Activated CD4-positive, CD25-positive, alpha-beta regulatory T cell treated with anti-CD3 and anti-CD28 coated beads, Interleukin-2, amount 50 U/mL, for 24 hours (primary cell): Measurements from ENCODE around the gene ITGB5.
A peak's percentile ranks its signal among the peaks of the same experiment; 100 is the strongest.
"Not testable (repeated sequence)": the region's sequence is repeated elsewhere in the genome, so short reads cannot be mapped to it uniquely, and the experiment has no call there.

Experiments
- ATAC-seq, 2 donors: fragments of 150-1000 bp; cut with Tn5 transposase; one replicate each; pipeline ENCODE4 v1.10.0; 2021; ENCODE audit warnings: mild to moderate bottlenecking in 1 of 2, moderate library complexity in 1 of 2

Gene ITGB5

DNA sequence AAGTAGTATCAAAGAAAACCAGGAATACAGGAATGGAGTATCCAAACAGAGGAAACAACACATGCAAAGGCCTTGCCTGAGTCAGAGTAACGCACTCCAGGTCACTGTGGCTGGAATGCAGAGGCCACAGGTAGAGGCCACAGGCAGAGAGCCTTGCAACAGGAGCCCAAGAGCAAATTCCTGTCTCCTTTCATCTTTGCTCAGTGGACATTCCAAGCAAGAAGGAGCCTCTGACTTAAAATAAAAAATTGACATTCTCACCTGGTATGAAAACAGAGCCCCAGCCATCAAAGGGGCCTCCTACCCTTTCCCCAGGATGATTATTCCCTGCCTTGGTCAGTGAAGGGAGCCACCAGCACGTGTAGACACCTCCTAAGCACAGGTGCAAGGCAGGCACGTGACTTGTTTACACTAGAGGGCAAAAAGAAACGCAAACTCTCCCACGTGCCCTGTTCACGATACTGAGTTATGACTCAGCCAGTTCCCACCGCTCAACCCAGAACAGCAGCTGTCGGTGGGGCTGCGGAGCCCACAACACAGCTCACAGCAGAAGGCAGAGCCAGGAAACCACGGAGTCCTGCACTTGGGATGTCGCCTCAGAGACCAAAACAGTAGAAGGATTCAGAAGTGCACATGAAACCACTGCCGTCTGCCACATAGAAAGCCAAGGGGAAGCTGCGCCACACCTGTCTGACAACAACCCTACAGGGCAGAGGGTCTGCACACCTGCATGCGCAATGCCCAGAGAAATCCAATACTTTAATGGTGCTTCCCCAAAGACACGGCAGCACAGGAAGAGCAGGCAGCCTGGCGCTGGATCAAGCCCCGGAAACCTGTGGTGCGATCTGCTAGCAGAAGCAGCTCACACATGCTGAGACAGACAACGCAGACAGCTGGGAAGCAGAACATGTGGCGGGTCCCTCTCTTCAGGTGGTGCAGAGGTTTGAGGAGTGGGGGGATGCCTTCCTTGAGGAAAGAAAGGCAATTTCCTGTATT, 52.1 kb downstream of the ITGB5 start:
- peak; percentile 87 to 90 for ATAC-seq

GRCh38 chr3:124833710-124834332, 53.3 kb downstream of the ITGB5 start:
- ATAC-seq: no peak

GRCh38 chr3:124832782-124833709, 54.1 kb downstream of the ITGB5 start:
- ATAC-seq: no peak

- no peak for ATAC-seq
Measured at GRCh38 chr3:124831628-124832199, 55.5 kb downstream of the ITGB5 start.

- no peak for ATAC-seq
Measured at GRCh38 chr3:124829819-124830554, 57.2 kb downstream of the ITGB5 start.

GRCh38 chr3:124829178-124829818, 57.9 kb downstream of the ITGB5 start:
- no peak for ATAC-seq

GRCh38 chr3:124827476-124828206, 59.5 kb downstream of the ITGB5 start:
- not testable (repeated sequence) for ATAC-seq

- ATAC-seq: no peak
Measured at GRCh38 chr3:124826703-124827102, 60.5 kb downstream of the ITGB5 start.

- no peak for ATAC-seq
Measured at GRCh38 chr3:124824286-124824915, 62.8 kb downstream of the ITGB5 start.

GRCh38 chr3:124823648-124824047, 63.5 kb downstream of the ITGB5 start:
- no peak for ATAC-seq

- no peak for ATAC-seq
Measured at GRCh38 chr3:124823206-124823605, 64.0 kb downstream of the ITGB5 start.

DNA sequence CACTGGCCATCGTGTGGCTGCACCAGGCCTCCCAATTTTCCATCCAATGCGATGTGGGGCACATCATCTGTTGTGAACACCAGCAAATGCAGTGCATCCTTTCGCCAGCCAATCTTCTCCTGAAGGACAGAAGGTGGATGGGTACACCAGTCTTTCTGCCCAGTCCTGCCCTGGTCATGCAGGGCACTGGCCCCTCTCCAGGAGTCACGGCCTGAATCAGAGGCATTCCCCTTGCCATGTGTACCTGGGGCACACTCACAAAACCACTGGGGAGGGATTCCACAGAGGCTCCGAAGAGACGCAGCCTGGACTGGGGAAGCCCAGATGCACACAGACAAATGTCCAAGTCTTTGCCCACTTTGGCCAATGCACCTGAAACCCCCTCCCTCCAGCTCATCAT, 65.8 kb downstream of the ITGB5 start:
- no peak for ATAC-seq

DNA sequence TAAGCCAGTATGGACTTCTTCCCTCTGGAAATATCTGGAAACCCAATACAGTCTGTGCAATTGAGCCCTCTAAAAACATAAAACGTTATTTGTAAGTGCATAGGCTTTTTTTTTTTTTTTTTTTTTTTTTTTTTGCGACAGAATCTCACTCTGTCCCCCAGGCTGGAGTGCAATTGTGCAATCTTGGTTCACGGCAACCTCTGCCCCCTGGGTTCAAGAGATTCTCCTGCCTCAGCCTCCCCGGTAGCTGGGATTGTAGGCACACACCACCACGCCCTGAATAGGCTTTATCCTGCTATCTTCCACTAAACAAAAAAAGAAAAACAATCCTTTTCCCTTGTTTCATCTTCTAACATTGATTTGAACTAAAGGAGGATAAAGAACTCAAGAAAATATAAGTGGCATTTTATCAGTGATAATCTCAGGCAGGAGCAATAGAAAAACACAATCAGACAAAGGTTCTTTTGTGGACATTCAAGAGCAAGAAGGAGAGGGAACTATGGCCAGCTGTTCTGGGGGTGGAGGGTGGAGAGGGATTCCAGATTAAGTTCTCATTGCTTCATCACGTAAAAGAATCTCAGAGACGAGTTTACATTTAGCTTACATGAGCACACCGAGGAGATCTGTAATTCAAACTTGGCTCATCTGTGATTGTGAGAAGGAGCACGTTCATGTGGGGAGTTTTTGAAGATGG, 68.6 kb downstream of the ITGB5 start:
- ATAC-seq: no peak

GRCh38 chr3:124817079-124817478, 70.1 kb downstream of the ITGB5 start:
- ATAC-seq: no peak

GRCh38 chr3:124816206-124816605, 71.0 kb downstream of the ITGB5 start:
- no peak for ATAC-seq

DNA sequence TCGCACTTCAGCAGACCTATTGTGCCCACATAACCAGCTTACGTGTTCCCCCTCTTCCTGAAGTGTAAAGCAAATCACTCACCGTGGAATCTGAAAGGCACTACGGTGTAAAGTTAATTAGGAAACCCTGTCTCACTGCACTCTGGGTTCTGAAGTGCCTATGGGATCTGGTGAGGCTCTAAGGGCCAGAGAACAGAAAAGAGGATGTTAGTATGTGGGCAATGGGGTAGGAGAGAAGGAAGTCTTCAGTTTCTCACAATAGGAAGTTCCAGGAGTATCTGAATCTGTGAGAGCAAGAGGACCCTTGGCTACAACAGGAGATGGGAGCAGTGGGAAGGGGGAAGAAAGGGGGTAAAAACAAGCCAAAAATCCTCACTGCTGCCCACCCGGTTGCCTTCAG, 71.4 kb downstream of the ITGB5 start:
- ATAC-seq: no peak

DNA sequence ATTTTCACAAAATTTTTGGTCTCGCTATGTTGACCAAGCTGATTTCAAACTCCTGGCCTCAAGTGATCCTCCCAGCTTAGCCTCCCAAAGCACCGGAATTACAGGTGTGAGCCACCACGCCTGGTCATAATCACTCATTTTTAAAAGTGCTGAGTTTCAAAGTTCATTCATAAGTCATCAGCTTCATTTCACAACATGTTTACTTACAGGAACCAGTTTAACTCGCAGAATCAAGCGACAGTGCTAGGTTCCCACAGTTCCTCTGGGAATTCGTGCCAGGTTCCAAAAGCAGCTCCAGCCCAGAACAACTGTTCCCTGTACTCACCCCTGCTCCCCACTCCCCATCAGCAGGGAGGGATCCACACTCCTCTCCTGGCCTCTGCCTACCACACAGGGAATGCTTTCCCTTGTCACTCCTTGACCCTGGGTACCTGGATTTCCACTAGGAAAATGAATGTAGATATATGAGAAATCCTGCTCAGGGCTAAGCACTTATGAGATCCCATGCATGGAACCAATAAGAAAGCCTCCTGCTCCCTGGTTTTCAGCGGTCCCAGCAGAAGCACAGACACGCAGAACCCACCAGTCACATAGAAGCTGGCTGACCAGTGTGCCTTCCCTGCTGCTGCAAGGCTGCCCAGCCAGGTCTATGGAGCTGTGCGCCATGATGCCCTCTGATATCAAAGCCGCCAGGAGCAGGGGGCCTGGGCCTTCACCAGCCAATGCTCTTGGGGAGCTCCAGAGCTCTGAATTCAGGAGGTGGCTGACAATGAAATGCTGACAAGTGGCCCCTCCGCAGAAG, 72.3 kb downstream of the ITGB5 start:
- ATAC-seq: no peak

DNA sequence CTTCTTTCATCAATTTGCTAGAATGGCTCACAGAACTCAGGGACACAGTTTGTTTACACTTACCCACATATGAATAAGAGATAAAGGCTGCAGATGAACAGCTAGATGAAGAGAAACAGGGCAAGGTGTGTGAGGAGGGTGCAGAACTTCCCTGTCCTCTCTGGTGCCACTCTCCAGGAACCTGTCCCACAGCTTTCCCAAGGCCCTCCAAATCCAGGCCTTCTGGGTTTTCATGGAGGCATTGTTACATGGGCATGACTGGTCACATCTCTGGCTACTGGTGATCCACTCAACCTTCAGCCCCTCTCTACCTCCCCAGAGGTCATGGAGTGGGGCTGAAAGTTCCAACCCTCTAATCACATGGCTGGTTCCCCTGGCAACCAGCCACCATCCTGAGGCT, 73.6 kb downstream of the ITGB5 start:
- ATAC-seq: no peak
